ENCODE data around the gene NCOR1.

DNA sequence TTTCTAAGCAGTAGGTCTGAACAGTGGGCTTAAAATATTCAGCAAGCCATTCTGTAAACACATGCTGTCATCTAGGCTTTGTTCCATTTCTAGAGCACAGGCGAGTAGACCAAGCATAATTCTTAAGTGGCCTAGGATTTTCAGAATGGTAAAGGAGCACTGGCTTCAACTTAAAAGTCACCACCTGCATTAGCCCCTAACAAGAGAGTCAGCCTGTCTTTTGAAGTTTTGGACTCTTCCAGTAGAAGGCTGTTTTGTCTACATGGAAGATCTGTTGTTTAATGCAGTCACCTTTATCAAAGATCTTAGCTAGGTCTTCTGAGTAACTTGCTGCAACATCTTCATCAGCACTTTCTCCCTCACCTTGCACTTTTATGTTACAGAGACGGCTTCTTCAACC is 179.1 kb downstream of the NCOR1 start:
- TF ChIP-seq, protein P1, sequence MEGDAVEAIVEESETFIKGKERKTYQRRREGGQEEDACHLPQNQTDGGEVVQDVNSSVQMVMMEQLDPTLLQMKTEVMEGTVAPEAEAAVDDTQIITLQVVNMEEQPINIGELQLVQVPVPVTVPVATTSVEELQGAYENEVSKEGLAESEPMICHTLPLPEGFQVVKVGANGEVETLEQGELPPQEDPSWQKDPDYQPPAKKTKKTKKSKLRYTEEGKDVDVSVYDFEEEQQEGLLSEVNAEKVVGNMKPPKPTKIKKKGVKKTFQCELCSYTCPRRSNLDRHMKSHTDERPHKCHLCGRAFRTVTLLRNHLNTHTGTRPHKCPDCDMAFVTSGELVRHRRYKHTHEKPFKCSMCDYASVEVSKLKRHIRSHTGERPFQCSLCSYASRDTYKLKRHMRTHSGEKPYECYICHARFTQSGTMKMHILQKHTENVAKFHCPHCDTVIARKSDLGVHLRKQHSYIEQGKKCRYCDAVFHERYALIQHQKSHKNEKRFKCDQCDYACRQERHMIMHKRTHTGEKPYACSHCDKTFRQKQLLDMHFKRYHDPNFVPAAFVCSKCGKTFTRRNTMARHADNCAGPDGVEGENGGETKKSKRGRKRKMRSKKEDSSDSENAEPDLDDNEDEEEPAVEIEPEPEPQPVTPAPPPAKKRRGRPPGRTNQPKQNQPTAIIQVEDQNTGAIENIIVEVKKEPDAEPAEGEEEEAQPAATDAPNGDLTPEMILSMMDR (IDR thresholded peaks at IDR 0.05; ENCODE audit: control extremely low read depth in 1 of 3, insufficient read depth in 1 of 3, low read depth in 1 of 3, low read length in 3 of 3), result no peak
- no peak for TF ChIP-seq HDAC6 (IDR thresholded peaks at IDR 0.05; ENCODE audit: low read depth, low read length)
- no peak for TF ChIP-seq RNF2 (IDR thresholded peaks at IDR 0.05; ENCODE audit: borderline replicate concordance, low read depth, low read length, missing control alignments, poor library complexity, severe bottlenecking)
- no peak for TF ChIP-seq KDM4A (IDR thresholded peaks at IDR 0.05; ENCODE audit: low read depth, low read length, severe bottlenecking)
- TF ChIP-seq POLR2A (IDR thresholded peaks at IDR 0.05; ENCODE audit: control extremely low read depth in 1 of 2, low read depth in 2 of 2, low read length in 2 of 2), result no peak
- no peak for TF ChIP-seq TBP (IDR thresholded peaks at IDR 0.05; ENCODE audit: low read depth, low read length)
- TF ChIP-seq, protein P2, sequence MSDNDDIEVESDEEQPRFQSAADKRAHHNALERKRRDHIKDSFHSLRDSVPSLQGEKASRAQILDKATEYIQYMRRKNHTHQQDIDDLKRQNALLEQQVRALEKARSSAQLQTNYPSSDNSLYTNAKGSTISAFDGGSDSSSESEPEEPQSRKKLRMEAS (IDR thresholded peaks at IDR 0.05), result no peak
- no peak for TF ChIP-seq SP2 (IDR thresholded peaks at IDR 0.05; ENCODE audit: low read length)
- no peak for TF ChIP-seq JUN (IDR thresholded peaks at IDR 0.05; ENCODE audit: low read depth, low read length)
